HuH-7 (cell line): Measurements from ENCODE around the gene GDPGP1.
"Not testable (repeated sequence)": the region's sequence is repeated elsewhere in the genome, so short reads cannot be mapped to it uniquely, and the experiment has no call there.

Source experiments
- DNase-seq: peaks from one replicate; pipeline ENCODE4 v3.0.0; 2011; ENCODE audit warnings: low spot score

The GDPGP1 gene

DNA sequence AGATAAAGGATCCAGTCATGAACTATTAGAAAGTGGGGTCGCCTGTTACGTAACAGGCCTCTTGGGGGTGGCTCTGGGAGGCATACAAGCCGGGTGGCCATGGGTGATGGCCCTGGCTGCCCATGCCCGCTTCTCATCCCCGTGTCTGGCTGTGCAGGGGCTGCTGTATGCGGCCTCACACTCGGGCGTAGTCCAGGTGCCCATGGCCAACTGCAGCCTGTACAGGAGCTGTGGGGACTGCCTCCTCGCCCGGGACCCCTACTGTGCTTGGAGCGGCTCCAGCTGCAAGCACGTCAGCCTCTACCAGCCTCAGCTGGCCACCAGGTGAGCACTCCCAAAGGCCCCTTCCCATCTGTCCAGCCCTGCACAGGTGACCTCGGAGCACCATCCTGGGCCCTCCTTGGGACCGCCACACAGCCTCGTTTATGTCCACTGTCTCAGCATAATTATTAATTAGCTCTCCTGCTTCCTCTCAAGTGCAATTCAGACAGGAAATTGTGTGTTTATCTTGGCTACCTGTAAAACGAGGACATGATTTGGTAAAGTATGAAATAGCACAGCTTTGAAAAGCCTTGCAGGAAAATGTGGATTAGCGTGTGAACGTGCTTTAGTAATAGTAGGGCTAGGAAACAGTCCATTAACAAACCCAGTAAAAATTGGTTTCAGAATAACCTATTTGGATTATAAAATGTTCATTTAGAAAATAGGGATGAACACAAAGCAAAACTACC, 8.3 kb upstream of the GDPGP1 start:
- no peak for DNase-seq

DNA sequence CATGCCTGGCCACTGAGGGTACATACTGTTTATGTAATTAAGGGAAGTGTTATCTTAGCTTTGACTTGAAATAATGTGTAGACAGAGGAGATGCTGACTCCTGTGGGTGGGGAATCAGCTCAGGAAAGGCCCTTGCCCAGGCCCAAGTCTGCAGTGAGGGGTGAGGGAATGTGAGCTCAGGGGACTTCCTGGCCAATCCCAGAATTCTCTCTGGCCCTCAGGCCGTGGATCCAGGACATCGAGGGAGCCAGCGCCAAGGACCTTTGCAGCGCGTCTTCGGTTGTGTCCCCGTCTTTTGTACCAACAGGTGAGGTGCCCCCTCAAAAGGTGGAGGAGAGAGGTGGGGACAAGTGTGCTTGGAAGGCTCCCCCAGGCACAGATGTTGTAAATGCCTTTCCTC, 6.7 kb upstream of the GDPGP1 start:
- DNase-seq: no peak

- DNase-seq: no peak
These were observed 5.9 kb upstream of the GDPGP1 start for GRCh38 chr15:90227816-90228772.

GRCh38 chr15:90228960-90229359, 5.0 kb upstream of the GDPGP1 start:
- no peak for DNase-seq

DNA sequence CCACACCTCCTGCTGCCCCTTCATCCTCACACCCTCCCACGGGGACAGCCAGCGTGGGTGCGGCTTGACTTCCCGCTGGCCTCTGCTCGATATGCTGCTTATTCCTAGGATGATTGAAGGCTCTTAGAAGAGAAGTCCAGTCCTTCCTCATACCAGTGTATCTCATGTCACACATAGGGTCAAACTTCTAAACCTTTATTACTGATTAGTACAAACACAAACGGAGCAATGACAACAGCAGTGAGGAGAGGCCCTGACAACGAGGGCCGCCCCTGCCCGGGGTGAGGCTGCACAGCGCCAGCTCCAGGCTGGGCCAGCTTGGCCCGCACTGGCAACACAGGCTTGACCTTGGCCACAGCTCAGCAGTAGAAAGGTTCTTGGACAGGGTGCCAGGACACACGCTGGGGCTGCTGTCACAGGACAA, 3.9 kb upstream of the GDPGP1 start:
- no peak for DNase-seq

DNA sequence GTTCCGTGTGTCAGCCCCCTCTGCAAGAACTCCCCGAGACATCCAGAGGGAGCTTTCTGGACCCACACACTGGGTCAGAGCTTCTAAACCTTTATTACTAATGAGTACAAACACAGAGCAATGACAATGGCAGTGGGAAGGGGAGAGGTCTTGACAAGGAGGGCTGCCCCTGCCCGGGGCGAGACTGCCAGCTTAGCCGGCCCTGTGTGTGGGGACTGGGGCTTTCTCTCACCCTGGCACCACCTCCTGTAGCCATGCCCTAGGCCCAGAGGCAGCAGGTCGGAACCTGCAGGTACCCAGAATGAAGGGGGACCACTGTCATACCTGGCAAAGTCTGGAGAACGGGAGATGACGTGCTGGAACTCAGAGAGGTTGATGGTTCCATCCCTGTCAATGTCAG, 3.4 kb upstream of the GDPGP1 start:
- DNase-seq: no peak

DNA sequence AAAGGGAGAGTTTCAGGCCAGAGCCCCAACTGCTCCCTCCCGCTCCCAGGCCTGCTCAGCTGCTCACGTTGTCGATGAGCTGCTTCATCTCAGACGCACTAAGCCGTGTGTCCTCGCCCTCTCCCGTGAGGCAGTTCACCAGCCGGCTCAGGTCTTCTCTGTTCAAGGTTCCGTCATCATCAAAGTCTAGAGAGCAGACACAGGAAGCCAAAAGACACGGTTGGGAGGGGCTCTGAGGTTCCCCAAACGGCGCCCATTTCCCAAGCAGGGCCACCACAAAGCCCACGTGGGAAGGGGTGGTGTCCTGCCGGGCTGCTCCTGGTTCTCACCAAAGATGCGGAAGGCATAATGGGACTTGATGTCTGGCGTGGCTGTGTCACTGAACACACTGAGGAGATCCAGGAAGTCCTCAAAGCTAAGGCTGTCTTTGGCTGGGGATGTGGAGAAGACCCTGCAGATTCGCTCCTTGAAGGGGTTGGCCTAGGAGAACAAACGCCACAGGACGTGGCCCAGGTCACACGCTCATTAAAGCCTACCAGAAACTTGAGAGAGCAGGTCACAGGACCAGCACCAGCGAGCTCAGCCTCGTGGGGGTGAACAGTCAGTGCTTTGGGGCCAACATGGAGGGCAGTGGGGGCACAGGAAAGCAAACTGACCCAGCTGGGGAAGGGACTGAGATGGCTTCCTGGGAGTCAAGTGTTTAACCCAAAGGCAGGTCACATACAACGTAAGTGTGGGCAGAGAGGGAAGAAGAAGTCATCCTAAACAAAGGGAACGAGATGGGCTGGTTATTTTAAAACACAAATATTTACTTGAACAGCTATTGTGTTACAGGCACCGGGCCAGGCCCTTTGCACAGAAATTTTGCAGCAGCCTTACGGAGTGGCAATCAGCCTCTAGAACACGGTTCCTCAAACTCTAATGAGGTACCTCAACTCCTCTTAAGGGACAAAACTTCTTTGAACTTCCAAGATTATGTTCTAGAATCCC, 2.7 kb upstream of the GDPGP1 start:
- DNase-seq: no peak

DNA sequence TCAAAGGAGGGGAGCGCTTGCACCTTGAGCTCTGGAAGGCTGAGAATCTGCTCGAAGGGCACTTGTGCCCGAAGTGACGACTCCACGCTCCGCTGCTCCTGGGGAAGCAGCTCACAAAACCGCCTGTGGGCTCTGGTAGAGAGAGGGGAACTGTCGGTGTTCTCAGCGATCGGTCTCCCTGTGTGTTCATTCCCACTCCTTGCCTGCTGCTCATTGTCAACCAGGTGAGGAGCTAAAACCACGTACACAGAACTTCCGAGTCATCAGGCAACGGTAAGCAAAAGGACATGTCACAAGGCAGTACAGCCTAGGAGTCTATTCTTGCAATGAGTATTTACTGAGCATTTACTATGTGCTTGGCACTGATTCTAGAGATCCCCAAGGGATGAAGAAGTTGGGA, 1.8 kb upstream of the GDPGP1 start:
- DNase-seq: no peak

- DNase-seq: no peak
These were observed 1.0 kb upstream of the GDPGP1 start for GRCh38 chr15:90232941-90233386.

DNA sequence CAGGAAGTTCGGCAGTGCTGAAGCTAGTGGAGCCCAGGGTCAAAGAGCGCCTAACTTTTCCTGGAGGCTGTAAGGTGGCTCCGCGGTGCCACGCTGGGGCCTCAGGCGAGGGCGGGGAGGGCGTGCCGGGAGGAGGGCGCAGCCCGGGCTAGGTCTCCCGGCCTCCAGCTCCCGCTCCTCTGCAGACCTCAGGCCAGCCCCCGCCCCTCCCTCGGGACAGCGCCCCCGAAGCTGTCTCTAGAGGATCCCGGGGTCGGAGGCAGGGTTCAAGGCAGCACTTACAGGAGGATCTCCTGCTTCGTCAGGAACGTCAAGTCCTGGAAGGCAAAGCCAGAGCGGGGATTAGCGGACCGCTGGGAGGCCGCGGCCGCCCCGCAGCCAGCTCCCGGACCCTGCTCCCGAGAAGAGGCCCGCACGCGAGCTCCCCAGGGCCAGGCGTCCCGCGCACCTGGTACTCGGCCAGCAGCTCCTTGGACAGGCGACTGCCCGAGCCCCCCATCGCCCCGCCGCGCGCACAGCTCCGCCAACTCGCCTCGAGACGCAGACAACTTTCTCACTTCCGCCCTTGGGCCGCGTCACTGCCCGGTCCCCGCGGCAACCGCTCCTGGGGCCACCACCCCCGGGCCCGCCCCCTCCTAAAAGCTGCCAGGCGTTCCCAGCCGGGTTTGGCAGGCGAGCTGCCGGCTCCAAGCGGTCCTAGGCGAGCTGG, 468 bp upstream of the GDPGP1 start, which contains the start of gene CIB1:
Gene CIB1, minus strand, starts transcription at position 555 of the 709 bp plus-strand sequence. Its CDS starts 56 bp downstream, at position 499.
- peak; percentile 94 for DNase-seq

- DNase-seq: no peak
These were observed 5.4 kb downstream of the GDPGP1 start for GRCh38 chr15:90239371-90239770.

GRCh38 chr15:90240856-90241255, 6.8 kb downstream of the GDPGP1 start:
- DNase-seq: no peak

DNA sequence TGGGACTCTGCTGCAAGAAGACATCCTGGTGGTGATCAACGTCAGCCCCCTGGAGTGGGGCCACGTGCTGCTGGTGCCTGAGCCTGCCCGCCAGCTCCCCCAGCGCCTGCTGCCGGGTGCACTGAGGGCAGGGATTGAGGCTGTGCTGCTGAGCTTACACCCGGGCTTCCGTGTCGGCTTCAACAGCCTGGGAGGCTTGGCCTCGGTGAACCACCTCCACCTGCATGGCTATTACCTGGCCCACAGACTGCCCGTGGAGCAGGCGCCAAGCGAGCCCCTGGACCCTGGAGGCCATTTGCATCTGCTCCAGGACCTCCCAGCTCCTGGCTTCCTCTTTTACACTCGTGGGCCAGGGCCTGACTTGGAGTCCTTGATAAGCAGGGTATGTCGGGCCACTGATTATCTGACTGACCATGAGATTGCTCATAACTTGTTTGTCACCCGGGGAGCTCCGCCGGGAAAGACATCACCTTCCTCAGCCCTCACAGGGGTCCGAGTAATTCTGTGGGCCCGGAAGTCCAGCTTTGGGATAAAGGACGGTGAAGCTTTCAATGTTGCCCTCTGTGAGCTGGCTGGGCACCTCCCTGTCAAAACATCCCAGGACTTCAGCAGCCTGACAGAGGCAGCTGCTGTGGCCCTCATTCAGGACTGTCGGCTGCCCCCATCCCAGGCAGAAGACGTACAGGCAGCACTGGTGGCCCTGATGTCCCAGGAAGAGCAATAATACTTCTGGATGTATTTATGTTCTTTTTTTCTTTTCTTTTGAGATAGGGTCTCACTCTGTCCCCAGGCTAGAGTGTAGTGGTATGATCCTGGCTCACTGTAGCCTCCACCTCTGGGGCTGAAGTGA, 7.6 kb downstream of the GDPGP1 start:
- no peak for DNase-seq

GRCh38 chr15:90243943-90244639, 10.1 kb downstream of the GDPGP1 start:
- no peak for DNase-seq

DNA sequence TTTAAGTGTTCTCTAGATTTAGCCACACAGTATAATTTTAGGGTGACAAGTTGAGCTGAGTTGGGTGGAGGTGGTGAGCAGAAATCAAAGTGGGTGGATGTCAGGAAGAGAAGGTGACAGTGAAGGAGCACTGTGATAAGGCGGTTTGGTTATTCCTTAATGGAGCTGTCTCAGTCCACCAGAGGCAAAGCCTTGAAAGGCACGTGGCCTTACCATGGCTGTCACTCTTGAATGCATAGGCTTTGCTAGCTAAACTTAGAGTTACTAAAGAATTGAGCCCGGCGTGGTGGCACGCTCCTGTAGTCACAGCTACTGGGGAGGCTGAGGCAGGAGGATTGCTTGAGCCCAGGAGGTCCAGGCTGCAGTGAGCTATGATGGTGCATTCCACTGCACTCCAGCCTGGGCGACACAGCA, 14.8 kb downstream of the GDPGP1 start:
- no peak for DNase-seq

DNA sequence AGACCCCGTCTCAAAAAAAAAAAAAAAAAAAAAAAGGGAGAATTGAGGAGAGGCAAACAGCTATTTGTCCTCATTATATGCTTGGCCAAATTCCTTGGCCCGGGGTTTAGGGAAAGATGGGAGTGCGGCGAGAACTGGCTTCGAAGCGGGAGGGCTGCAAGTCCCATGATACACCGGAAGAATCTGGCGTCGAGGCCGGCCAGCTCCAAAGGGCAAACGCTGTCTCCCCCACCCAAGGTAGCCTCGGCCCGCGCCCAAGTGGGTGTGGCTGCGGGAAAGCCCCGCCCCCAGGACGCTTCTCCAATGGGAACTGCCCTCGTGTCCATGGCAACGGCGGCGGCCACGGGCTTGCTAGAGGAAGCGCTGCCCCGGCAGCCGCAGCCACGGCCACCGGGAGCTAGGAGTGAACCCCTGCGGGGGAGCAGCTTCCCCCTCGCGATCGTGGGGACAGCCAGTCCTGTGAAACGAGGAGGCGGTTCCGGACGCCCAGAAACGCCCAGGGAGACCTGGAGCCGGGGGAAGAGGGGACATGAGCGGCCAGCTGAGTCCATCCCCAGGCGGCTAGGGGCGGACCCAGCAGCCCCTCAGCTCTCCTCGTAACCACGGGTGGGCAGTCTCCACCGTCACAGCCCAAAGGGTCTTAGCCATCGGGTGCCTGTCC, 15.3 kb downstream of the GDPGP1 start, which contains the start of gene TTLL13:
Gene TTLL13, plus strand, starts transcription at position 354 of the 661 bp plus-strand sequence. CDS start 1,075 bp downstream, outside the sequence.
- peak; percentile 96 for DNase-seq

- DNase-seq: no peak
These were observed 23.8 kb downstream of the GDPGP1 start for GRCh38 chr15:90257776-90258175.

GRCh38 chr15:90259524-90259923, 25.5 kb downstream of the GDPGP1 start:
- DNase-seq: no peak

GRCh38 chr15:90260731-90261130, 26.7 kb downstream of the GDPGP1 start:
- not testable (repeated sequence) for DNase-seq
